Limb (tissue), 2 donors: ENCODE results near the gene FKBP8.
"Not testable (repeated sequence)": the region's sequence is repeated elsewhere in the genome, so short reads cannot be mapped to it uniquely, and the experiment has no call there.

ENCODE experiments used
- DNase-seq, 2 donors: peaks; one replicate each; pipeline ENCODE4 v3.0.0-alpha.2; 2016; ENCODE audit errors: extremely low spot score in 2 of 2

The FKBP8 gene

DNA sequence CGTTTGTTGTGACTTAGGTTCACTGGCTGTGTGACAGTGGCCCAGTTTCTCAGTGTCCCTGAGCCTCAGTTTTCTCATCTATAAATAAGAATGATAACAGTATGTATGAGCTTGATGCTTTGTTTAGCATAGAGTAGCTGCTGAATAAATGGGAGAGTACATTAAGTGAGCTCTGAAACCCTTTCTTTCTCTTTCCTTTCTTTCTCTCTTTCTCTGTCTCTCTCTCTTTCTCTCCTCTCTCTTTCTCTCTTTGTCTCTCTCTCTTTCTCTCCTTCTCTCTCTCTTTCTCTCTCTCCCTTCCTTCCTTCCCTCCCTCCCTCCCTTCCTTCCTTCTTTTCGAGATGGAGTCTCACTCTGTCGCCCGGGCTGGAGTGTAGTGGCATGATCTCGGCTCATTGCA is 16.3 kb upstream of the FKBP8 start:
- DNase-seq = no peak

- no peak for DNase-seq
Observed at GRCh38 chr19:18558604-18559003, 15.2 kb upstream of the FKBP8 start.

- DNase-seq = no peak
Observed at GRCh38 chr19:18558202-18558555, 14.8 kb upstream of the FKBP8 start.

DNA sequence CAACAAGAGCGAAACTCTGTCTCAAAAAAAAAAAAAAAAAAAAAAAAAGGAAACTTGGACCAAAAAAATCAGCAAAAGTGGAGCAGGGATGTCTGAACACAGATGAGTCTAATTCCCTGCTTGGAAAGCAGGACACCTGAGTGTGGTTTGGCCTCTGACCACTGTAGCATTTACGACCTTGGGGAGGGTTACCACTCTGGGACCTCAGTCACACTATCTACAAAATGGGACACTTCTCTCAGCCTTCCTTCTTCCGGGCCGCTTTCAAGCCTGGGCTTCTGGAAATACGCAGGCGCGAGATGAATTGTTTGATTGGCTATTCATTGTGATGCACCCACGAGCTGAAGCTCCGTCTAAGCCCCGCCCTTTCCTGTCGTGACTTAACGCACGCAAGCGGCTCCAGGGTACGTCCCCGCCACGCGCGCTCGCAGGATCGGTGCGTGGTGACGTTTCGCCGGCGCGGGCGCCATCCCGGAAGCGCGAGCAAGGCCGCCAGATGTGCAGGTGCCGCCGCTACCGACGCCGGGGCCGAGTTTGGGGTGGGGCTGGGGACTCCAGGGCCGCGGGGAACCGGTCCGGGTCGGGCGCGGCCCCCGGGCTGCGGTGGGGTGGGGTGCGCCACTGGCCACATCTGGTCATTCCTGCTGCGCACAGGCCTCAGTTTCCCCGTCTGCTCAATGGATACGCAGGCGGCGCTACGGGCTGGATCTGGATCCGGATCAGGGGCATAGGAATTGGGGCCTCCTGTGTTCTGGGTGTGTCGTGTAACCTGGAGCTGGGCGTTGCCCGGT is 14.2 kb upstream of the FKBP8 start, which contains the start of gene KXD1:
Gene KXD1, plus strand, starts transcription at position 460 of the 791 bp plus-strand sequence. CDS start 4,187 bp downstream, outside the sequence.
- peak; percentile 95 to 97 for DNase-seq

GRCh38 chr19:18551631-18552030 is 8.3 kb upstream of the FKBP8 start:
- DNase-seq = no peak

DNA sequence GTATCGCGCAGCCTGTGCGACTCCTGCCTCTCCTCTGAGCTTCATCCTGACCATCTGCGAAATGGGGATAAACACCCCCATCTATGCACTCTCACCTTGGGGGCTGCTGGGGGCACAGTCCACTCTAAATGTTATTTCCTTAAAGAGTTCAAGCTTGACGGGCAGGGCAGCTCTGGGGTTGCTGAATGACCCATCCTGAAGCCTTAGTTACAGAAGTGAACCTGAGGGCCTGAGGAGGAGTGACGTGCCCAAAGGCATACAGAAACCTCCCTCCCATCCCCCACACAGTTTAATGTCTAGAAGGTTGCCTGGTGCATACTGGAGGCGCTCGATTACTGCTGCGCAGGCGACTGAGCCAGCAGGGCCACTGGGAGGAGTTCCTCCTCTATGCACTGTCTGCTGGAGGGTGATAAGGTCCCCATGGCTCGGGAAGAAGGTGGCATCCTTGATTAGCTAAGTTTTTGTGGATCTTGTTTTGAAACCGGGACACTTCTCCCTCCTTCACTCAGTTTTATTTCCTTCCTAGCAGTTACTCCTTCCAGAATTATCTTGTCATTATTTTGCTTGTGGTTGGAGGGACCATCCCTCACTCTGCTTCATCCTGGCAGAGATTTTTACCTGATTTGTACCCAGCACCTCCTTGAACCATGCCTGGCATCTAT is 572 bp upstream of the FKBP8 start:
- no peak for DNase-seq

- no peak for DNase-seq
Observed at GRCh38 chr19:18541992-18542940, 1.1 kb downstream of the FKBP8 start.

- DNase-seq = no peak
Observed at GRCh38 chr19:18541258-18541991, 1.9 kb downstream of the FKBP8 start.

GRCh38 chr19:18540200-18540599 is 3.2 kb downstream of the FKBP8 start:
- not testable (repeated sequence) for DNase-seq

DNA sequence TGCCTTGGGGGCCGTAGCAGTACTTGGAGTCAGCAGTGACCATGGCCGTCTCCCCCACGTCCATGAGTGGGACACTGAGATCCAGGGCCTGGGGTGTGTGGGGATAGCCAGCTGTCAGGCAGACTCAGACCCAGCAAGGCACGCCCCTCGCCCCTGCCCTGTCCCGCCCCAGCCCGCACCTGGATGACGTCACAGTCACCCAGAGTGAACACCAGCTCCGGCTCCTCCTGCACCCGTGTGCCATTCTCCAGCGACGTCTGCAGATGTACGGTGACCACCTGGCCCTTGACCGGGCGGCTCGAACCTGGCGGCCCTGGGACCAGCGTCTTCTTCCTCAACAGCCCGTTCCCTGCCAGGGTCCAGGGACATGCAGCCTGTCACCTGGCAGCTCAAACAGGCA is 4.0 kb downstream of the FKBP8 start:
- no peak for DNase-seq

GRCh38 chr19:18538115-18538514 is 5.3 kb downstream of the FKBP8 start:
- DNase-seq = no peak

- DNase-seq = no peak
Observed at GRCh38 chr19:18537431-18537830, 5.9 kb downstream of the FKBP8 start.

- no peak for DNase-seq
Observed at GRCh38 chr19:18536475-18536874, 6.9 kb downstream of the FKBP8 start.

- no peak for DNase-seq
Observed at GRCh38 chr19:18533058-18533457, 10.3 kb downstream of the FKBP8 start.

DNA sequence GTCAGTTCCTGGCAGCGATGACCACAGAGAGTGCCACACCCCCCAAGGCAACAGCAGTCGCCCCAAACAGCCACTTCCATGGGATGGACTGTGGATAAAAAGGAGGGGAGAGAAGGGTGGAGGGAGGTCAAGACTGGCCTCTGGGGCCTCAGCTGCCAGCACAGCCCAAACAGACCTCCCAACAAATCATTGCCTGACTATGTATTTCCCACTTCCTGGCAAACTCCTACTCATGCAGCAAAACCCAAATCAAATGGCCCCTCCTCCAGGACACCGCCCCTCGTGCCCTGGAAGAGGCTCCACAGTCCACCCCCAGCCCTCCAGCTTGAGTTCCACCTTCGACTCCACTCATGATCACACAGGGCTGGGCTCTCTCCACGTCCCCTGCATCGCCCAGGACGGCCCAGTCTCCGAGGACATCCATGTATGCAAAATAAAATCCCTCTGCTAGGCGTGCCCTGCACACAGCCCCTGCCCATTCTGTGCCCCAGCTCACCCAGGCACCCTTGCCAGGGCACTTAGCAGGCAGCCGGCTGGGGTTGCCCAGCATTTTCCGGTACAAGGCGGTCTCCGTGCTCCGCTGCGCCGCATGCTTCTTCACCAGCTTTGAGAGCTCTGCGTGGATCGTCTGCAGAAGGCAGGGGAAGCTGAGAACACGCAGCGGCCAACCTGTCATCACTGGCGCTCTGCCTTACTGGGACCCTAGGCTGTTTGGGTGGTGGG is 11.0 kb downstream of the FKBP8 start:
- no peak for DNase-seq

DNA sequence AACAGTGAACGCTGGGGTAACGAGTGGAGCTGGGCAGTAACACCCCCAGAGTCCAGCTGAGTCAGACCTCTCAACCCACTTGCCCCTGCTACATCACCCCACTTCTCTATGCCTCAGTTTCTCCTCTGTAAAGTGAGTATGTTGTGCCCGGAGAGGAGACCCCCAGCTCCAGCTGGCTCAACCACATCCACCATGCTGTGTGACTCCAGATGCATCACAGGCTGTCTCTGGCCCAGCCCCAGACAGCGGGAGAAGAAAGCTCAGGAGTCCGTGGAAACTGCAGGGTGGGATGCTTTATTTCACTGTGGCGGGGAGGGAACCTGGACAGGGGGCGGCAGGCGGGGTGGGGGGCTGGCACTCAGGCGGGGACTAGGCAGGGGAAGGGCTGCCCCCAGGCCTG is 11.9 kb downstream of the FKBP8 start:
- no peak for DNase-seq

- no peak for DNase-seq
Observed at GRCh38 chr19:18529782-18530181, 13.6 kb downstream of the FKBP8 start.

- DNase-seq = no peak
Observed at GRCh38 chr19:18526316-18526715, 17.1 kb downstream of the FKBP8 start.

- DNase-seq = no peak
Observed at GRCh38 chr19:18523841-18524240, 19.5 kb downstream of the FKBP8 start.

GRCh38 chr19:18522862-18523440 is 20.4 kb downstream of the FKBP8 start:
- DNase-seq = not testable (repeated sequence)
